ENCODE data around the gene ARSB.

GRCh38 chr5:78925129-78925876, 59.8 kb downstream of the ARSB start:
- TF ChIP-seq FOXK2 (IDR thresholded peaks at IDR 0.05) (no peak), SUZ12 (IDR thresholded peaks at IDR 0.05) (no peak), ARNT (IDR thresholded peaks at IDR 0.05) (no peak), FOXA1 (IDR thresholded peaks at IDR 0.05) (no peak), ELF4 (IDR thresholded peaks at IDR 0.05) (no peak), NFRKB (IDR thresholded peaks at IDR 0.05) (no peak), ZNF384 (IDR thresholded peaks at IDR 0.05) (no peak), SP1 (IDR thresholded peaks at IDR 0.05) (no peak), L3MBTL2 (conservative IDR thresholded peaks at IDR 0.05) (no peak), TARDBP (IDR thresholded peaks at IDR 0.05) (no peak), BHLHE40 (IDR thresholded peaks at IDR 0.05; ENCODE audit: borderline replicate concordance) (no peak), HDGF (IDR thresholded peaks at IDR 0.05; ENCODE audit: borderline replicate concordance) (no peak), FOXM1 (IDR thresholded peaks at IDR 0.05; ENCODE audit: borderline replicate concordance) (no peak), CTBP1 (IDR thresholded peaks at IDR 0.05; ENCODE audit: borderline replicate concordance) (no peak)
